ENCODE data around the gene IGSF8. TPM values are rescaled to one million over a fixed set of nuclear protein-coding genes. Genes with fewer than 3 reads are reported as not detected.

IGSF8 gene
- total RNA-seq, 1 experiment from 2014 or later, result 18.8 TPM

- in situ Hi-C loops (cut with HindIII; ENCODE audit: low pct_unique_long_range_greater_than_20kb, low sequenced_read_pairs), result no loop called here
- H3K27me3 ChIP-seq (ENCODE audit: control insufficient read depth, insufficient read depth, low read length), result peaks cover 7% of the 10 kb centered on the region
- H3K9me3 ChIP-seq (ENCODE audit: control insufficient read depth, insufficient read depth, low read depth, low read length), result no peaks in the 10 kb centered on the region
- no peak for DNase-seq (ENCODE audit: low read depth, low spot score)
- H3K36me3 ChIP-seq (ENCODE audit: control insufficient read depth, insufficient read depth, low read length), result no peaks in the 10 kb centered on the region
- CTCF ChIA-PET, result no interaction called here
- no peak overlapping the region for H3K4me3 ChIP-seq (ENCODE audit: low read depth in 2 of 2, low read length in 2 of 2)
- POLR2A ChIA-PET, result no interaction called here
- intact Hi-C loops (cut with micrococcal nuclease; ENCODE audit: unreplicated experiment), result no loop called here
- no peak for ATAC-seq
- no TSS peak for BruUV-seq (replicated peaks)
- H3K4me1 ChIP-seq (ENCODE audit: control insufficient read depth, insufficient read depth, low read length), result no peaks in the 10 kb centered on the region
- H3K27ac ChIP-seq (ENCODE audit: low read length), result no peak overlapping the region
- TF ChIP-seq REST (IDR thresholded peaks at IDR 0.05; ENCODE audit: insufficient read depth in 1 of 2, low read depth in 2 of 2, low read length in 1 of 2), result no peak
- TF ChIP-seq, protein P1, sequence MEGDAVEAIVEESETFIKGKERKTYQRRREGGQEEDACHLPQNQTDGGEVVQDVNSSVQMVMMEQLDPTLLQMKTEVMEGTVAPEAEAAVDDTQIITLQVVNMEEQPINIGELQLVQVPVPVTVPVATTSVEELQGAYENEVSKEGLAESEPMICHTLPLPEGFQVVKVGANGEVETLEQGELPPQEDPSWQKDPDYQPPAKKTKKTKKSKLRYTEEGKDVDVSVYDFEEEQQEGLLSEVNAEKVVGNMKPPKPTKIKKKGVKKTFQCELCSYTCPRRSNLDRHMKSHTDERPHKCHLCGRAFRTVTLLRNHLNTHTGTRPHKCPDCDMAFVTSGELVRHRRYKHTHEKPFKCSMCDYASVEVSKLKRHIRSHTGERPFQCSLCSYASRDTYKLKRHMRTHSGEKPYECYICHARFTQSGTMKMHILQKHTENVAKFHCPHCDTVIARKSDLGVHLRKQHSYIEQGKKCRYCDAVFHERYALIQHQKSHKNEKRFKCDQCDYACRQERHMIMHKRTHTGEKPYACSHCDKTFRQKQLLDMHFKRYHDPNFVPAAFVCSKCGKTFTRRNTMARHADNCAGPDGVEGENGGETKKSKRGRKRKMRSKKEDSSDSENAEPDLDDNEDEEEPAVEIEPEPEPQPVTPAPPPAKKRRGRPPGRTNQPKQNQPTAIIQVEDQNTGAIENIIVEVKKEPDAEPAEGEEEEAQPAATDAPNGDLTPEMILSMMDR (IDR thresholded peaks at IDR 0.05), result no peak
- no peak for TF ChIP-seq SIN3A (IDR thresholded peaks at IDR 0.05; ENCODE audit: borderline replicate concordance, insufficient read depth, low read depth, low read length)
- TF ChIP-seq POLR2AphosphoS5 (IDR thresholded peaks at IDR 0.05; ENCODE audit: low read depth, low read length), result no peak
- no peak for TF ChIP-seq TCF7L2 (IDR thresholded peaks at IDR 0.05; ENCODE audit: low read depth, low read length)
Measured at GRCh38 chr1:160143695-160144094, 45.3 kb upstream of the IGSF8 start.

- Histone ChIP-seq H3K9me3 (ENCODE audit: control insufficient read depth, insufficient read depth, low read depth, low read length) (no peaks in the 10 kb centered on the region), H3K4me3 (ENCODE audit: low read depth in 2 of 2, low read length in 2 of 2) (no peak overlapping the region), H3K27me3 (ENCODE audit: control insufficient read depth, insufficient read depth, low read length) (peaks cover 5% of the 10 kb centered on the region), H3K4me1 (ENCODE audit: control insufficient read depth, insufficient read depth, low read length) (no peaks in the 10 kb centered on the region), H3K36me3 (ENCODE audit: control insufficient read depth, insufficient read depth, low read length) (no peaks in the 10 kb centered on the region), H3K27ac (ENCODE audit: low read length) (no peak overlapping the region)
- in situ Hi-C loops (cut with HindIII; ENCODE audit: low pct_unique_long_range_greater_than_20kb, low sequenced_read_pairs) (no loop called here), intact Hi-C loops (cut with micrococcal nuclease; ENCODE audit: unreplicated experiment) (no loop called here)
- TF ChIP-seq TCF7L2 (IDR thresholded peaks at IDR 0.05; ENCODE audit: low read depth, low read length) (no peak), SIN3A (IDR thresholded peaks at IDR 0.05; ENCODE audit: borderline replicate concordance, insufficient read depth, low read depth, low read length) (no peak), REST (IDR thresholded peaks at IDR 0.05; ENCODE audit: insufficient read depth in 1 of 2, low read depth in 2 of 2, low read length in 1 of 2) (no peak), POLR2AphosphoS5 (IDR thresholded peaks at IDR 0.05; ENCODE audit: low read depth, low read length) (no peak)
- TF ChIP-seq, protein P1 (IDR thresholded peaks at IDR 0.05), result no peak
- ChIA-PET POLR2A (no interaction called here), CTCF (no interaction called here)
- no TSS peak for BruUV-seq (replicated peaks)
- ATAC-seq, result no peak
- DNase-seq (ENCODE audit: low read depth, low spot score), result no peak
Measured at GRCh38 chr1:160139840-160140239, 41.4 kb upstream of the IGSF8 start.
